DND-41 (cell line): Measurements from ENCODE around the gene CKAP2L.

Experiments used
- CTCF ChIP-seq: IDR thresholded peaks from 2 replicates; pipeline ENCODE4 v1.5.1; 2012; ENCODE audit warnings: borderline replicate concordance, low read length, moderate library complexity, mild to moderate bottlenecking; ENCODE audit not compliant: poor library complexity, severe bottlenecking; ENCODE audit errors: extremely low read depth
- EZH2 ChIP-seq: IDR thresholded peaks from 3 replicates; pipeline ENCODE4 v1.6.1; 2012; ENCODE audit warnings: borderline replicate concordance, low read depth, mild to moderate bottlenecking, moderate library complexity, low read length, inconsistent platforms; ENCODE audit not compliant: severe bottlenecking

GRCh38 chr2:112767693-112768330 is 3.4 kb upstream of the CKAP2L start:
- no peak for TF ChIP-seq CTCF
- TF ChIP-seq EZH2 = no peak
